Kidney tubule cell (primary cell): ENCODE data around the gene FAM120B.
A peak's percentile ranks its signal among the peaks of the same experiment; 100 is the strongest.
"Not testable (repeated sequence)": the region's sequence is repeated elsewhere in the genome, so short reads cannot be mapped to it uniquely, and the experiment has no call there.

Experiments used
- DNase-seq: peaks from one replicate; pipeline ENCODE4 v3.0.0-alpha.2; 2018; ENCODE audit warnings: low spot score

FAM120B gene

DNA sequence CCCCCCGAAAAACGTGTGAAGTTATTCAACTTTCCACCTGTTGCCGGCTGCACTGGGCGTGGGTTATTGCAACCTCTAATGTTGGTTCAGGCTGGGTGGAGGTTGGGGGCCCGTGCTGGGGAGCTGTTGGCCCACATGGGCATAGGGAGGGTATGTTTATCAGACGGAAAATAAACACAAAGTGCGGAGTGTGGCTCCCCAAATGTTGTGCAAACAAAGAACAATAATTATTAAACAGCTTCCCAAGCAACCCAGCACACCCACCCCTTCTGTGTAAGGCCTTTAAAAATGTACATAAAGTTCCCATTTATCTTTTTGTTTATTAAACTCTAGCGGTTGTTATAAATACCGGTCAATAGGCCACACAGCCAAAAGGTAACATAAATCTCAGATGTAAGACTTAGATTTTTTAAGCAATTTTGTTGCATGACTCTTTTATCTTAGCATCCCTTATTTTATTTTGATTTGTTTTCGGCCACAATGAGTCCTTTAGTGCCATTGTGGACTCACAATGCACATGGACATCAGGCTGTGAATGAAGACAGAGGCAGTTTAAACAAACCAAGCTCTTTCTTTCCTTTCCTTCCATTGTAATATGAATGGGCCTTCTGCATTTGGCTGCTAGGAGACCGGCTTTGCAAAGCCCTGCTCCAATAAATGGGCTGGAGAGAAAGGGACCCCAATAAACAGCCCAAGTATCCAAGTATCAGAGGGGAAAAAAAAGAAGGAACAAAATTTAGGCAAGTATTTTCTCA, 8.8 kb upstream of the FAM120B start:
- no peak for DNase-seq

DNA sequence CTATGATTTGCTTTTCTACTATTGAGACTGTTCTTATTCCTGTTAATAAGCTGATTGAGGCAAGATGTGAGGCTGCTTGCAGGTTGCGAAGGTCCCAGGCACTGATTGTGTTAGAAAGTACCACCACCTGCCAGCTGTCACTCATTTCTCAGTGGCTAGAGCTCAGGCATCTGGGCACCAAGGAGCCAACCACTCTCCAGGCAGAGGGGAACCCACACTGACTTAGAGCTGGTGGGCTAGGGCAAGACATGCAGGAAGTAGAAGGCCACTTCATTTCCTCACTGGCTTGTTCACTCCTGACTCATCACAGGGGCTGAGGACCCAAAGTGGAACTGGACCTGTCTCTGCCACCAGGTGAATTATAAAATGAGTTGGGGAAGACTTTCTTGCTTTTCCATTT, 7.9 kb upstream of the FAM120B start:
- DNase-seq, result peak; percentile 57

DNA sequence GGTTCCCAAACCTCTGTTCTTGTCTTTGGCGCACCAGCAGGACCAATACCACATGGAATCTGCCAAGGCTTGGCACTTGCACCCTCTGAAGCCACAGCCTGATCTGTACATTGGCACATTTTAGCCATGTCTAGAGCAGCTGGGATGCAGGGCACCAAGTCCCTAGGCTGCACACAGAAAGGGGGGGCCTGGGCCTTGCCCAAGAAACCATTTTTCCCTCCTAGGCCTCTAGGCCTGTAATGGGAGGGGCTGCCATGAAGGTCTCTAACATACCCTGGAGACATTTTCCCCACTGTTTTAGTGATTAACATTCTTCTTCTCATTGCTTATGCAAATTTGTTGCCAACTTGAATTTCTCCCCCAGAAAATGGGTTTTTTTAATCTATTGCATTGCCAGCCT, 5.4 kb upstream of the FAM120B start:
- DNase-seq, result no peak

DNA sequence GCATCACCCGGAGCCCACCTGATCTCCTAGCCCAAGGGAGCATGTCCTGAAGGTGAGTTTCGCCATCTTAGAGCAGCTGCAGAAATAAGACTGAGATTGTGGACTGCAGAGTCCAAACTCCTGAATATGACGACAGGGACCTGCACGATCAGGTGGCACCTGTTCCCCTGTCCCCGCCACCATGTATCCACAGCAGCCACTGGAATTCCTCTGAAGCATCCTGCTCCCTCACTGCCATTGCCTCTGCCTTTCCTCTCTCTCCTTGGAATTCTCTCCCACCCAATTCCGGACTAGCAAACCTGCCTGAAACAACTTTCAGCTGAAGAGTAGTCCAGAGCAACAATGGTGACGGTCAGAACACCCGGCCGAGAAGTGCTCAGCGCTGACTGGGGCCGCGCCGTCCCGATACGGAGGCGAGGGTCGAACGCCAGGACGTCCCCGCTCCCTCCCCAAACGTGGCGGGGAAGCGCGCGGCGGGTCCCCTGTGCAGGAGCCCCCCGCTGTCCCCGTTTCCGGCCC, 694 bp upstream of the FAM120B start:
- no peak for DNase-seq

DNA sequence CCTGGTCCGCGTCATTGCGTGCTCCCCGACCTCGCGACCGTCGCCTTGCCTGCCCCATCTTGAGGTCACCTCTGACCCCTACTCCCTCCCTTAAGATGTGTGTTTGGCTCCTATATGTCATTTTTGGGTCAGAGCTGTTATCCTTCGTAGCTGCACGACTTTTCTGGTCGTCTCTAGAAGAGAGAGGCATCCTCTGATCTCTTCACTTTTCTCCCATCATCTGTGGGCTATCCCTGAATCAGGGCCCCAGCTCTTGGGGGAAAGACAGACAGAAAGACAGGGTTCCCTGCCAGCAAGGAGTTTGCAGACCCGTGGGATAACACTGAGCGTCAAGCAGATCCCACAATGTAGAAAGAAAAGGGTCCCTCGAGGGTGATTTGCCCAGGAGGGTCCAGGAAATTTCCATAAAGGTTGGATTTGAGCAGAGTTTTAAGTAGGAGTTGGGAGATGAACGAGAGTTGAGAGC, 555 bp downstream of the FAM120B start:
- DNase-seq, result no peak

DNA sequence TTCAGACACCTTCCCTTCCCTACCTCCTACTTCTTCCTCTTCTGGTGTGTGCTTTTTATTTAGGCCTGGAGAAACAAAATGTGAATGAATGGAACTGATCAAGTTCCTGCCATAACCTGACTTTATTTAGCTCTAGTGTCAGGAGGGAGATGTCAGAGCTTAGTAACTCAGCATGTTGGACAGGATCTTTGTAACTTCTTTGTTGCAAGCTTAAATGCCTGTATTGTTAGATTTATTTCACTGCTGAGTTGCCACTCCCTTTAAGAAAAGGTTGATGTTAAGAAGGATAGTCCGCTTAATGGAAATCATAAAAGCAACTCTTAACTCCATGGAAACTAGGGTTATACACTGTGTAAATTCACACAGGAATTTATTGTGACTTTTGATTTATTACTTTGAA, 2.2 kb downstream of the FAM120B start:
- no peak for DNase-seq

DNA sequence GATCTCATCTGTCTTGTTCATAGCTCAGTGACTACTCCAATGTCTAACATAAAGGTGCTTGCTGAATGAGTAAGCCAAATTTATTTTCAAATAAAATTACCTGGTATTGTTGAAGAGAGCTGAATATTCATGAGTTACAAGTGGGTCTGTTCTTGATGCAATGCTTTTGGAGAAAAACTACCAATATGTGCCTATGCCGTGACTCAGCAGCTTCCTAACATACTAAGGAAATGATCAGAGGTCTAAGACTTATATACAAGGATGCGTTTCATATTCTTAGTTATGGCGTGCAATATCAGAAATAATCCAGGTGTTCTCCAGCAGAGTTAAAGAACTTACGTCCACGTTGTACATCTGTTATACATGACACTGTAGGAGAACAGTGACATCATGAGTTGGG, 5.1 kb downstream of the FAM120B start:
- no peak for DNase-seq

DNA sequence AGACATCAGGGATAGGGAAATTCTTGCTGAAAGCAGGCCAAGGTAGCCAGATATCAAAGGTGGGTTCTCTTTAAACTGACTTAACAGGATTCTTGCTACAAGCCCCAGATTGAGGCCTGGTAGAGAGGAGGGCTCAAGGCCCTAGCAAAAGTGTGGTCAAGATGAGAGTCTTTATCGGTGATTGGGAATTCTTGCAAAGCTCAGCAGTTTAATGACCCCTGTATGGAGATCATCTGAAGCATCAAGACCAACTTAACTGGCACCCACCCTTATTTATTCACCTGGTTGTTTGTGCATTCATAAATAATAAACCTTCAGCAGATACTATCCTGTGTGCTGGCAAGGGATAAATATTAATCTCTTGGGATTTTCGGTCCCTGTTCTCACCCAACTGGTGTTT, 6.3 kb downstream of the FAM120B start:
- DNase-seq, result no peak

DNA sequence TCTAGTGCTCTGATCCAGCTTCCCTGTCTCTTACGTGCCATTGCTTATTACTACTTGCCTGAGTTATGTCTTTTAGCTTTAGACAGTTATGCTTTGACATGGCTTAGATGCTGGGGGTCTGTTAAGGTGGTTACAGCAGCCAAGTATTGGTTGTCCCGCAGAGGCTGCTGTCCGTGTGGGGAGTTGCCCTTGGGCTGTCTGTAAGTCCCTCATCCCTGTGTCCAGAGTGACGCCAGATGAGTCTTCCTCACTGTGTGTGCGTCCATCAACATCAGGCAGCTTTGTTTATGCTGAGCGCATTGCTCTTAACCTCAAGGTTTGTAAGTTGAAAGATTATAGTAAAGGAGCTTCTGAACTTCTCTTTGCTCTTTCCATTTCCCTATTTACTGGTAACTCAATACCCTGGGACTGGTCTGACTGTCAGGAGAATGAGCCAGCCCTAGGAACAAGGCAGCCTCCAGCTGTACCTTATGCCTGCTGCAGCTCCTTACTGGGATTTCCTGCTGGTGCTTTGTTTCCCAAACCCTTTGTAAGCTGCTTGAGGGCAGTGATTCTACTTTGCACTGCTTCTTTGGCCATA, 7.2 kb downstream of the FAM120B start:
- DNase-seq, result no peak

DNA sequence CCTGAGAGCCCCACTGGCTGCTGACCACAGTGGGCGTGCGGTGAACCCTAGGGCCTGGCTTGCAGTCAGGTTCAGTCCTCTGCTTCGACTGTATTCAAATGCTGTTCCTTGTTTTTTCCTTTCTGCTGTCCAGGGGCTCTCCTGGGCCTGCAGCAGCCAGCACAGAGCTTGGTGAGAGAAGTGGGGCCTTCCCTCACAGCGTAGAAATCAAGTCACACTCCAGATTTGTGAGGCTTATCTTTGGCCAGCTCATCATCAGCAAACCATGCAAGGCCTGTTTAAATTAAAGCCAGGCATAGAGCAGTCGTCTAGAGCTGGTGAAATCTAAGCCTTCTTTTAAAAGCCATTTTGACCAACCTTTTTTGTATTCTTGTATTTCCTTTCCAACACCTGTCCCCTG, 8.4 kb downstream of the FAM120B start:
- no peak for DNase-seq

DNA sequence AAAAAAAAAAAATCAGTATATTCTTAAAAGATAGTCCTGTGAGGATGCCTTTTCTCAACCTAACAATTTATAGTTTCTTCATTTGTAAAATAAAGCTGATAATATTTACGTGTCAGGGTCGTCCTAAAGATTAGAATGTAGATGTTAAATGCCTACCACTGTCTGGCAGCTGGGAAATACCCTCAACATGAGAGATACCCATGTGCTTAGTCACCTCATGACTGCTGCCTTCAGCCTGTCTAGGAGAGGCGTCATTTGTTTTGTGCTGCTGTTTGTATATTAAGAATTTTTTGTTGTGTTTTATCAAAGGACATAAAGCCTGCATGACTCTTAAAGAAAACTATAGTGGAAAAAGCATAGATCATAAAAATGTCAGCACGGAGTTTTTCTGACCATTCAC, 9.5 kb downstream of the FAM120B start:
- DNase-seq, result peak; percentile 47

DNA sequence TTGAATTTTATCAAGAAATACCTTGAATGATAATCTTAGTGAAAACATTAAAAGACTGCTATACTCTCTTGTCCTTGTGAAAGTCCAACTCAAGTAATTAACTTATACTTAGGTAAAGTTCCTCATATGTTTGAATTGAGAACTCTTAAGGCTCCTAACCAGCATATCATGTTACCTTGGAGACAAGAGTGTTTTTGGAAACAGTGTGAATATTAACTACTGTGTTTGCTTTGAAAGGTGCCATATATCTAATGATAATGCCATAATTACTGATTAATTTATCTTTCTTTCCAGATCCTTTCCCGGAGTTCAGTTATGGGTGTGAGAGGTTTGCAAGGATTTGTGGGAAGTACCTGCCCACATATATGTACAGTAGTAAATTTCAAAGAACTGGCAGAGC, 10.5 kb downstream of the FAM120B start:
- DNase-seq, result no peak

DNA sequence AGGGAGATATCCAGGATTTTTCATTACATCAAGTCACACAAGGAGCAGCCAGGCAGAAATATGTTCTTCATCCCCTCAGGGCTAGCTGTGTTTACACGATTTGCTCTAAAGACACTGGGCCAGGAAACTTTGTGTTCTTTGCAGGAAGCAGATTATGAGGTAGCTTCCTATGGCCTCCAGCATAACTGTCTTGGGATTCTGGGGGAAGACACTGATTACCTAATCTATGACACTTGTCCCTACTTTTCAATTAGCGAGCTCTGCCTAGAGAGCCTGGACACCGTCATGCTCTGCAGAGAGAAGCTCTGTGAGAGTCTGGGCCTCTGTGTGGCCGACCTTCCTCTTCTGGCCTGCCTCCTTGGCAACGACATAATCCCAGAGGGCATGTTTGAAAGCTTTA, 11.2 kb downstream of the FAM120B start:
- no peak for DNase-seq

DNA sequence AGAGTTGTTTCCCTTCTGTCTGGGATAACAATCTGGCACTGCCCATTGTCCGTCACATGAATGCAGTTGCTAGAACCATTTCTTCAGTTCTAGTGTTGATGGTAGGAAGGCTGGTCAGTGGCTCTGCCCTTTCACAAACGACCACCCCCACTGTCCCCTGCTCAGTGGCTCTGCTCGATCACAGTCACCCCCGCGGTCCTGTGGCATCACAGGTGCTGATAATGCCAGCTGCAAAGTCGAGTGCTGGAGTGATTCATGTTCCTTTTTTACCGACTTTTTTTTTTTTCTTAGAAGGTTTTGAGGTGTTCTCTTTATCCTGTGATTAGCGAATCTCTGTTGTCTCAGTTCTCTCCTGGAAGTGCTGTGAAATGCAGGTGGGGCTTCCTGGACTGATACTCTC, 22.8 kb downstream of the FAM120B start:
- DNase-seq, result no peak

DNA sequence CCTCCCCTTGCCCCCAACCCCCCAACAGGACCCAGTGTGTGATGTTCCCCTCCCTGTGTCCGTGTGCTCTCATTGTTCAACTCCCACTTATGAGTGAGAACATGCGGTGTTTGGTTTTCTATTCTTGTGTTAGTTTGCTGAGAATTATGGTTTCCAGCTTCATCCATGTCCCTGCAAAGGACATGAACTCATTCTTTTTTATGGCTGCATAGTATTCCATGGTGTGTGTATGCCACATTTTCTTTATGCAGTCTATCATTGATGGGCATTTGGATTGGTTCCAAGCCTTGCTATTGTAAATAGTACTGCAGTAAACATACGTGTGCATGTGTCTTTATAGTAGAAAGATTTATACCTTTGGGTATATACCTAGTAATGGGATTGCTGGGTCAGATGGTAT, 28.6 kb downstream of the FAM120B start:
- not testable (repeated sequence) for DNase-seq

DNA sequence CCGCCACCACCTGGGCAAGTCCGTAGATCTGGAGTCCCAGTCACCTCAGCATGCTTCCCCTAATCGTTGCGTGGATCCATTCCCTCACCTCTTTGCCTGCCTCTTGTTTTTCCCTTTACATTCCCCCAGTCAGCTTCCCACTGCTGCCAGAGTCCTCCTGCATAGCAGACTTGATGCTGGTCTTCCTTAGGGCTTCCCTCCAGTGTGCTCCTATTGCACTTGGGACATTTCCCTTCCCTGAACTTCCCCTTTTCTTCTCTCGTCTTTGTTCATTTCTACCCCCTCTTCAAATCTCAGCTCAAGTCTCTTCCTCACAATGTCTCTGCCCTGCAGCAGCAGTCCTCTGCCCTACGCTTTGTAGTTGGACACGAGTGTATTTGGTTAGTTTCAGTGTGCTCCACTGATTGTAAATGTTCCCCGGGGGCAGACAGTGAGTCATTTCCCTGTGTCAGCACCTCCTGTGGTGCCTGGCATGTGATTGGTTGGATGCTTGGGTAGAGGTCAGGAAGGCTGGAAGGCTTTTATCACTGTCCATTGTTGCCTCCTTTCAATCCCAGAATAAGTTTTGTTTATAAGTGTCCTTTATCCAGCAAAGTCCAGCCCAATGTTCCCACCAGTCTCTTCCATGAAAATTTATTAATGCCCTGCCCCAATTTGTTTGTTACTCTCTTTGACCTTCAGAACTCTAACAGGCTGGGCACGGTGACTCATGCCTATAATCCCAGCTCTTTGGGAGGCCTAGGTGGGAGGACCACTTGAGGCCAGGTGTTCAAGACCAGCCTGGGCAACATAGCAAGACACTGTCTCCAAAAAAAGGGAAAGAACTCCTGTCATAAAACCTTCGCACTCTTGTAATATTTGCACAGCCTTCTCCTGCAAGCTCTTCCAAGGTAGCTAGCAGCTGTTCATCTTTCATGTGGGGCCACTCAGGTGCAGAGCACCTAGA, 38.3 kb downstream of the FAM120B start:
- peak; percentile 79 for DNase-seq

DNA sequence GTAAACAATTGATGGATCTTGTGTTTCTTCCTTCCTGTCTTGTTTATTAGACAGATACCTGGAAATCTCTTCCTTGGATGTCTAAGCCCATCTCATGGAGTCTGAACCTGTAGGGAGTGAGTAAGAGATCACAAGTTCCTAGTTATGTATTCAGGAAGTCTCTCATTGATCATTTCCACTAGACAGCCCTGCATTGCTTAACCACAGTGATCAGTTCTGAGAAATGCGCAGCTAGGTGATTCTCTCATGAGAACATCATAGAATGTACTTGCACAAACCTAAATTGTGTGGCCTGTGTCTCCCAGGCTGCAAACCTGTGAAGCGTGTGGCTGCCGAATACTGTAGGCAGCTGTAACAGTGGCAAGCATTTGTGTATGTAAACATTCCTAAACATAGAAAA, 39.1 kb downstream of the FAM120B start:
- peak; percentile 48 for DNase-seq

DNA sequence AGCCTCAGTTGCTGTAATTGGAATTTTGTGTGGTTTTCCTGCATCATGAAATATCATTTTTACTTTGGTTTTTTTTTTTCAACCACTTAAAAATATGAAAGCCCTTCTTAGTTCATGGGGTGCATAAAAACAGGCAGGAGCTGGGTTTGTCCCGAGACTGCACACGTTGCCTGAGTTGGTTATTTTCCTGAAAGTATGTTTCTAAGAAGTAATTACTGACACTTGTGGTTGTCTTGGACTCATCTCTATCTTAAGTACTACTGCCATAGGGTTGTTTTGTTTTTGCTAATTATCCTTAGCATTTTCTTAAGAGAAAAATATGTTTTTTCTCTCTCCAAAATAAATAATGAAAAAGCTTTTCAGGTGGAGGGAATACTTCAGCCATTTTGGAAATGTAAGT, 40.1 kb downstream of the FAM120B start:
- no peak for DNase-seq

DNA sequence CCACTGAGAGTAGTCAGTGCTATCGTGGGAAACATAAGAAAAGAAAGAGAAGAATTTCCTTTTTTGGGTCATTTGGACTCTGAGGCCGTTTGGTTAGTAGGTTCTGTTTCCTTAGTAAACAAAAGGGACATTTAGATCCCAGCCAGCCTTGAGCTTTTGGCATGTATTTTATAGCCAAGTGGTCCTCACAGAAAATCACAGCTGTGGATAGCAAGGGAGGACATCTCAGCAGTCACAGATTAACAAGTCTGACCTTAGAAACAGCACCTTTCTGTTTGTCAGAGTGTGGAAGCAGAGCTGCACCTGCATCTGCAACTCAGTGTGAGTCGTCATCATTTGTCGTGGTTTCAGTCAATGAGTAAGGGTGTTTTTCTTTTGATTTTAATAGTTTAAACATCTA, 40.5 kb downstream of the FAM120B start:
- DNase-seq, result peak; percentile 70

DNA sequence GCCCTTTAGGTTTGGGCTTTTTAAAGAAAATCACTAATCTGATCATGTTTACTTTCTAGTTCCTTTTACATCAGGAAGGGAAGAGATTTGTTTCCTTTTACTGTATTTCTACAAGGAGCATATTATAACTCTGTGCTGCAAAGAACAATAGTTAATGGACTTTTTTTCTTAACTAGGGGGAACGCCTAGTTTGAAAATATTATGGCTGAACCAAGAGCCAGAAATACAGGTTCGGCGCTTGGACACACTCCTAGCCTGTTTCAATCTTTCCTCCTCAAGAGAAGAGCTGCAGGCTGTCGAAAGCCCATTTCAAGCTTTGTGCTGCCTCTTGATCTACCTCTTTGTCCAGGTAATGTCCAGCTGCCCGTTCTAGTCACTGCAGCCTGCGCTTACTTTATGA, 41.4 kb downstream of the FAM120B start:
- DNase-seq, result no peak

DNA sequence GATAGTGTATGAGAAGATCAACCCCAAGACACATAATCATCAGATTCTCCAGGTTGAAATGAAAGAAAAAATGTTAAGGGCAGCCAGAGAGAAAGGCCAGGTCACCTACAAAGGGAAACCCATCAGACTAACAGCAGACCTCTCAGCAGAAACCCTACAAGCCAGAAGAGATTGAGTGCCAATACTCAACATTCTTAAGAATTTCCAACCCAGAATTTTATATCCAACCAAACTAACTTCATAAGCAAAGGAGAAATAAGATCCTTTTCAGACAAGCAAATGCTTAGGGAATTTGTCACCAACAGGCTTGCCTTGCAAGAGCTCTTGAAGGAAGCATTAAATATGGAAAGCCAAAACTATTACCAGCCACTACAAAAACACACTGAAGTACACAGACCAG, 44.9 kb downstream of the FAM120B start:
- not testable (repeated sequence) for DNase-seq

DNA sequence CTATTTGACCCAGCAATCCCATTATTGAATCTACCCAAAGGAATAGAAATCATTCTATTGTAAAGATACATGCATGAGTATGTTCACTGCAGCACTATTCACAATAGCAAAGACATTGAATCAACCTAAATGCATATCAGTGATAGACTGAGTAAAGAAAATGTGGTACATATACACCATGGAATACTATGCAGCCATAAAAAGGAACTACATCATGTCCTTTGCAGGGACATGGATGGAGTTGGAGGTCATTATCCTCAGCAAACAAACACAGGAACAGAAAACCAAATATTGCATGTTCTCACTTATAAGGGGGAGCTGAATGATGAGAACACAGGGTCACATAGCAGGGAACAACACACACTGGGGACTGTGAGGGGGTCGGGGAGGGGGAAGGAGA, 48.6 kb downstream of the FAM120B start:
- not testable (repeated sequence) for DNase-seq

DNA sequence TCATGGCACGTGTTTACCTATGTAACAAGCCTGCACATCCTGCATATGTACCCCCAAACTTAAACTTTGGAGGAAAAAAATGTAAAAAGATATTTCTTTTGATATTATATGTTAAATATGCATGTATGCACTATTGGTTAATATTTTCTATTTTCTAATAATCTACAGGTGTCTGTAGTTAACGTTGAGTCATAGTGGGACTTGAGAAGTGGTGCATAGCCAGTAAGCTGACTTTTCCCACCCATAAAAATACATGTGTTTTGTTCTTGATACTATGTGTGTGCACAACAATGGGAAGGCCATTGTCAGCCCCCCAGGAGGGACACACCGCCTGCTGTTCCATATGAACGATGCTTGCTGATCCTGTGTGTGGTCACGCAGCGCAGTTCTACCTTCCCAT, 49.1 kb downstream of the FAM120B start:
- DNase-seq, result no peak
